ENCODE measurements around the gene SCARB1. TPM values are rescaled to one million over a fixed set of nuclear protein-coding genes. Genes with fewer than 3 reads are reported as not detected.
A peak's percentile ranks its signal among the peaks of the same experiment; 100 is the strongest.

Gene SCARB1
- total RNA-seq, 1 experiment from 2014 or later: 359 TPM

DNA sequence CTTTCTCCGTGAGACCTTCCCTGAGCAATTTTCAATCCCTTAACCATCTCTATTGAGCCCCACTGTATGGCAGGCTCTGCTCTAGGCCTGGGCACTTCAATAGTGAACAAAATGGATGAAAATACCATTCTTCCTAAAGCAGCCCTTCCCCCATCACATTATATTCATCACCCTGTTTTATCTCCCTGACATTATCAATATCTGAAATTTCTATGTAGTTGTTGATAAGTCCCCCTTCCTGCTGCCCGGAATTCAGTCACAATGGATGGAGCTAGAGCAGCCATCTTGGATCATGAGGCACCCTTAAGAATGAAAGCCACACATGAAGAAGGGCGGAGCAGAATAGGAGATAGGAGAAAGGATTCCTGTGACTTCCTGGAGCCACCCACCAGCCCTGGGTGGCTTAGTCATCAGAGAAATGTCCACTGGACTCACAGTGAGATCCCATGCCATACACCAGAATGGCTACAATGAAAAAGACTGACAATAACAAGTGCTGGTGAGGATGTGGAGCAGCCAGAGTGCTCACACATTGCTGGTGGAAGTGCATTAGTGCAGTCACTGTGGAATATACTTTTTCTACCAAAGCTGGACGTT, 33.9 kb downstream of the SCARB1 start:
- no TSS peak for BruUV-seq (replicated peaks)
- DNase-seq (ENCODE audit: low read depth, low spot score) (no peak), ATAC-seq (no peak)
- TF ChIP-seq, protein P1, sequence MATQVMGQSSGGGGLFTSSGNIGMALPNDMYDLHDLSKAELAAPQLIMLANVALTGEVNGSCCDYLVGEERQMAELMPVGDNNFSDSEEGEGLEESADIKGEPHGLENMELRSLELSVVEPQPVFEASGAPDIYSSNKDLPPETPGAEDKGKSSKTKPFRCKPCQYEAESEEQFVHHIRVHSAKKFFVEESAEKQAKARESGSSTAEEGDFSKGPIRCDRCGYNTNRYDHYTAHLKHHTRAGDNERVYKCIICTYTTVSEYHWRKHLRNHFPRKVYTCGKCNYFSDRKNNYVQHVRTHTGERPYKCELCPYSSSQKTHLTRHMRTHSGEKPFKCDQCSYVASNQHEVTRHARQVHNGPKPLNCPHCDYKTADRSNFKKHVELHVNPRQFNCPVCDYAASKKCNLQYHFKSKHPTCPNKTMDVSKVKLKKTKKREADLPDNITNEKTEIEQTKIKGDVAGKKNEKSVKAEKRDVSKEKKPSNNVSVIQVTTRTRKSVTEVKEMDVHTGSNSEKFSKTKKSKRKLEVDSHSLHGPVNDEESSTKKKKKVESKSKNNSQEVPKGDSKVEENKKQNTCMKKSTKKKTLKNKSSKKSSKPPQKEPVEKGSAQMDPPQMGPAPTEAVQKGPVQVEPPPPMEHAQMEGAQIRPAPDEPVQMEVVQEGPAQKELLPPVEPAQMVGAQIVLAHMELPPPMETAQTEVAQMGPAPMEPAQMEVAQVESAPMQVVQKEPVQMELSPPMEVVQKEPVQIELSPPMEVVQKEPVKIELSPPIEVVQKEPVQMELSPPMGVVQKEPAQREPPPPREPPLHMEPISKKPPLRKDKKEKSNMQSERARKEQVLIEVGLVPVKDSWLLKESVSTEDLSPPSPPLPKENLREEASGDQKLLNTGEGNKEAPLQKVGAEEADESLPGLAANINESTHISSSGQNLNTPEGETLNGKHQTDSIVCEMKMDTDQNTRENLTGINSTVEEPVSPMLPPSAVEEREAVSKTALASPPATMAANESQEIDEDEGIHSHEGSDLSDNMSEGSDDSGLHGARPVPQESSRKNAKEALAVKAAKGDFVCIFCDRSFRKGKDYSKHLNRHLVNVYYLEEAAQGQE (IDR thresholded peaks at IDR 0.05; ENCODE audit: insufficient read depth in 1 of 2, low read depth in 2 of 2, low read length in 1 of 2): no peak
- no peak for TF ChIP-seq TCF7L2 (IDR thresholded peaks at IDR 0.05; ENCODE audit: low read depth, low read length)
- TF ChIP-seq SIN3A (IDR thresholded peaks at IDR 0.05; ENCODE audit: borderline replicate concordance, insufficient read depth, low read depth, low read length): no peak
- TF ChIP-seq, protein P2, sequence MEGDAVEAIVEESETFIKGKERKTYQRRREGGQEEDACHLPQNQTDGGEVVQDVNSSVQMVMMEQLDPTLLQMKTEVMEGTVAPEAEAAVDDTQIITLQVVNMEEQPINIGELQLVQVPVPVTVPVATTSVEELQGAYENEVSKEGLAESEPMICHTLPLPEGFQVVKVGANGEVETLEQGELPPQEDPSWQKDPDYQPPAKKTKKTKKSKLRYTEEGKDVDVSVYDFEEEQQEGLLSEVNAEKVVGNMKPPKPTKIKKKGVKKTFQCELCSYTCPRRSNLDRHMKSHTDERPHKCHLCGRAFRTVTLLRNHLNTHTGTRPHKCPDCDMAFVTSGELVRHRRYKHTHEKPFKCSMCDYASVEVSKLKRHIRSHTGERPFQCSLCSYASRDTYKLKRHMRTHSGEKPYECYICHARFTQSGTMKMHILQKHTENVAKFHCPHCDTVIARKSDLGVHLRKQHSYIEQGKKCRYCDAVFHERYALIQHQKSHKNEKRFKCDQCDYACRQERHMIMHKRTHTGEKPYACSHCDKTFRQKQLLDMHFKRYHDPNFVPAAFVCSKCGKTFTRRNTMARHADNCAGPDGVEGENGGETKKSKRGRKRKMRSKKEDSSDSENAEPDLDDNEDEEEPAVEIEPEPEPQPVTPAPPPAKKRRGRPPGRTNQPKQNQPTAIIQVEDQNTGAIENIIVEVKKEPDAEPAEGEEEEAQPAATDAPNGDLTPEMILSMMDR (IDR thresholded peaks at IDR 0.05): no peak
- TF ChIP-seq POLR2AphosphoS5 (IDR thresholded peaks at IDR 0.05; ENCODE audit: low read depth, low read length): no peak
- Histone ChIP-seq H3K27me3 (ENCODE audit: control insufficient read depth, insufficient read depth, low read length) (no peaks in the 10 kb centered on the region), H3K4me1 (ENCODE audit: control insufficient read depth, insufficient read depth, low read length) (peaks cover 60% of the 10 kb centered on the region), H3K27ac (ENCODE audit: low read length) (peak overlapping the region; percentile 91), H3K36me3 (ENCODE audit: control insufficient read depth, insufficient read depth, low read length) (no peaks in the 10 kb centered on the region), H3K9me3 (ENCODE audit: control insufficient read depth, insufficient read depth, low read depth, low read length) (no peaks in the 10 kb centered on the region), H3K4me3 (ENCODE audit: low read depth in 2 of 2, low read length in 2 of 2) (no peak overlapping the region)
- intact Hi-C loops (cut with micrococcal nuclease; ENCODE audit: unreplicated experiment) (loop anchor here (10.0 kb wide), 1 partner anchor 75 kb away; no protein-coding TSS in a partner anchor), in situ Hi-C loops (cut with HindIII; ENCODE audit: low pct_unique_long_range_greater_than_20kb, low sequenced_read_pairs) (no loop called here)
- CTCF ChIA-PET: no interaction called here
- POLR2A ChIA-PET: no interaction called here

DNA sequence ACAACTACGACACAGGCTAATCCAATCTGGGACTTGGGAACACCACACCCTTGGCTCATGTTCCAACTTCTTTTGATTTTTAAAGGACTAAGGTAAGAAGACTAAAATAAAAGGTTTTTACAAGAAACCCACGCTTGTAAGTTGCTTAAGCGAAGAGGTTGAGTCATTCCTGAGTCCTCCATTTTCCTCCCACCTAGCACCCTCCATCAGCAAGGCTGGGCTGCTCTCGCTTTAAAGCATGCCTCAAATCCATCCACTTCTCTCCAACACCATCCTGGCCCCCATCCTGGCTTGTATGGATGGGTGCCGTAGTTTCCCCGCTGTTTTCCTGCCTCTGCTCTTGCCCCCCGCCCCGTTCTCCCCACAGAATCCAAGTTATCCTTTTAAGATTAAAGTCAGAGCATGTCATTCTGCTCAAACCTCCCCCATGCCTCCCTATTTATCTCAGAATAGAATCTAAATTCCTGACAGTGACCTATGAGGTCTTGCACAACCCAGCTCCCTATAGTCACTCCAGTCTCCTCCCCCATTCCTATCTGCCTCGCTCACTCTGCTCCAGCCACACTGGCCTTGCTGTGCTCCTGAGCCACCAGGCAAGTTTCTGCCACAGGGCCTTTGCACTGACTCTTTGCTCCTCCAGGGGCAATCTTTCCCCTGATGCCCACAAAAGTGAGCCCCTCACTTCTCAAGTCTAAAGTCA, 34.5 kb downstream of the SCARB1 start:
- intact Hi-C loops (cut with micrococcal nuclease; ENCODE audit: unreplicated experiment): loop anchor here (10.0 kb wide), 1 partner anchor 76 kb away; no protein-coding TSS in a partner anchor
- Histone ChIP-seq H3K27ac (ENCODE audit: low read length) (peak overlapping the region; percentile 91), H3K36me3 (ENCODE audit: control insufficient read depth, insufficient read depth, low read length) (no peaks in the 10 kb centered on the region), H3K27me3 (ENCODE audit: control insufficient read depth, insufficient read depth, low read length) (no peaks in the 10 kb centered on the region), H3K9me3 (ENCODE audit: control insufficient read depth, insufficient read depth, low read depth, low read length) (no peaks in the 10 kb centered on the region), H3K4me1 (ENCODE audit: control insufficient read depth, insufficient read depth, low read length) (peaks cover 60% of the 10 kb centered on the region), H3K4me3 (ENCODE audit: low read depth in 2 of 2, low read length in 2 of 2) (no peak overlapping the region)
- POLR2A ChIA-PET: no interaction called here
- ATAC-seq: peak; percentile 72
- DNase-seq (ENCODE audit: low read depth, low spot score): peak; percentile 36
- TF ChIP-seq POLR2AphosphoS5 (IDR thresholded peaks at IDR 0.05; ENCODE audit: low read depth, low read length) (no peak), TCF7L2 (IDR thresholded peaks at IDR 0.05; ENCODE audit: low read depth, low read length) (no peak), SIN3A (IDR thresholded peaks at IDR 0.05; ENCODE audit: borderline replicate concordance, insufficient read depth, low read depth, low read length) (no peak)
- TF ChIP-seq, protein P2 (IDR thresholded peaks at IDR 0.05): no peak
- TF ChIP-seq, protein P1 (IDR thresholded peaks at IDR 0.05; ENCODE audit: insufficient read depth in 1 of 2, low read depth in 2 of 2, low read length in 1 of 2): no peak
- BruUV-seq (replicated peaks): TSS peak; percentile 36
- in situ Hi-C loops (cut with HindIII; ENCODE audit: low pct_unique_long_range_greater_than_20kb, low sequenced_read_pairs): no loop called here
- CTCF ChIA-PET: no interaction called here

Data from Panc1 (cell line).